GM12873 (cell line): ENCODE measurements around the gene GLRB.

Experiments
- CTCF ChIP-seq: IDR thresholded peaks from 2 replicates; pipeline ENCODE4 v1.5.1; 2012; ENCODE audit warnings: low read depth, mild to moderate bottlenecking, moderate library complexity, low read length, control low read depth; ENCODE audit not compliant: insufficient read depth; ENCODE audit errors: missing control alignments

Gene GLRB

GRCh38 chr4:157095716-157096115 is 19.8 kb downstream of the GLRB start:
- no peak for TF ChIP-seq CTCF

GRCh38 chr4:157096439-157096838 is 20.5 kb downstream of the GLRB start:
- TF ChIP-seq CTCF: no peak

GRCh38 chr4:157099506-157099905 is 23.6 kb downstream of the GLRB start:
- TF ChIP-seq CTCF: no peak

- no peak for TF ChIP-seq CTCF
Observed at GRCh38 chr4:157104541-157104940, 28.6 kb downstream of the GLRB start.

GRCh38 chr4:157114671-157115070 is 38.7 kb downstream of the GLRB start:
- TF ChIP-seq CTCF: no peak

GRCh38 chr4:157115613-157116335 is 39.8 kb downstream of the GLRB start:
- no peak for TF ChIP-seq CTCF

- no peak for TF ChIP-seq CTCF
Observed at GRCh38 chr4:157121401-157121800, 45.5 kb downstream of the GLRB start.
